ENCODE results near the gene KCNMA1.

- no peak for TF ChIP-seq CTCF (conservative IDR thresholded peaks at IDR 0.05)
- TF ChIP-seq EZH2 (IDR thresholded peaks at IDR 0.05; ENCODE audit: low read depth): no peak
Observed at GRCh38 chr10:77524281-77524711, 113.3 kb downstream of the KCNMA1 start.

Data from PC-9 (cell line).